ENCODE measurements around the gene PLCH2. TPM values are rescaled to one million over a fixed set of nuclear protein-coding genes. Genes with fewer than 3 reads are reported as not detected.
A peak's percentile ranks its signal among the peaks of the same experiment; 100 is the strongest.

PLCH2 gene
- total RNA-seq, 2 donors from 2014 or later: 13.9 to 26.3 TPM

DNA sequence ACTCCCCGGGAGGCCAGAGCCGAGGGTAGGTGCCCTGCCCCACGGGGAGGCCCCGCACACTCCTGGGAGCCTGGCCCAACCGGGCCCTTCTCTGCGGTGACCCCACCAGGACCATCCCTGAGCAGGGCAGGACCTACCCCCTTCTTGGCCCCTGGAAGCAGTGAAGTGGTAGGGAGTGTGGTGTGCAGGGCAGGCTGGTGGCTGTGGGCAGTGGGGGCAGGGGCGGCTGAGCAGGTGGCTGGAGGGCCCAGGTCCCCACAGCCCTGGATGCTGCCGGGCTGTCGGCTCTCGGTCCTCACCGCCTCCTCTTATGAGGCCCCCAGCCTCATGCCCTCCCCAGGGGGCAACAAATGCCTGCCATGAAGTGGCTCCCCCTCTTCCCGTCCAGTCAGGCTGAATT is 19.5 kb downstream of the PLCH2 start:
- H3K4me1 Mint-ChIP-seq (ENCODE audit: low read depth): peaks cover 20% of the 10 kb centered on the region
- no peak overlapping the region for H3K4me3 Mint-ChIP-seq
- ATAC-seq (replicated peaks in 1 of 2) (no peak), DNase-seq (no peak)
- H3K9me3 Mint-ChIP-seq: no peaks in the 10 kb centered on the region
- no peaks in the 10 kb centered on the region for H3K27me3 Mint-ChIP-seq (ENCODE audit: low read depth)
- no peak overlapping the region for H3K27ac Mint-ChIP-seq
- H3K36me3 Mint-ChIP-seq (ENCODE audit: insufficient read depth in 2 of 2): no peaks in the 10 kb centered on the region

GRCh38 chr1:2496087-2496622 is 20.1 kb downstream of the PLCH2 start:
- ATAC-seq (replicated peaks in 1 of 2): peak; percentile 10 to 31
- H3K27ac Mint-ChIP-seq: peak overlapping the region; percentile 38

GRCh38 chr1:2496746-2497145 is 20.7 kb downstream of the PLCH2 start:
- H3K27me3 Mint-ChIP-seq (ENCODE audit: low read depth): no peaks in the 10 kb centered on the region
- no peaks in the 10 kb centered on the region for H3K36me3 Mint-ChIP-seq (ENCODE audit: insufficient read depth in 2 of 2)
- H3K4me1 Mint-ChIP-seq (ENCODE audit: low read depth): peaks cover 21% of the 10 kb centered on the region
- H3K27ac Mint-ChIP-seq: no peak overlapping the region
- no peak overlapping the region for H3K4me3 Mint-ChIP-seq
- DNase-seq (no peak), ATAC-seq (replicated peaks in 1 of 2) (no peak)
- H3K9me3 Mint-ChIP-seq: no peaks in the 10 kb centered on the region

More at GRCh38 chr1:2496087-2496622, 20.1 kb downstream of the PLCH2 start:
- Mint-ChIP-seq H3K36me3 (ENCODE audit: insufficient read depth in 2 of 2) (no peaks in the 10 kb centered on the region), H3K9me3 (no peaks in the 10 kb centered on the region), H3K4me3 (no peak overlapping the region), H3K4me1 (ENCODE audit: low read depth) (peaks cover 21% of the 10 kb centered on the region), H3K27me3 (ENCODE audit: low read depth) (no peaks in the 10 kb centered on the region)
- DNase-seq: peak in 1 of 2 donors; percentile 20

GRCh38 chr1:2497891-2498290 is 21.8 kb downstream of the PLCH2 start:
- H3K9me3 Mint-ChIP-seq: no peaks in the 10 kb centered on the region
- H3K27me3 Mint-ChIP-seq (ENCODE audit: low read depth): no peaks in the 10 kb centered on the region
- H3K4me3 Mint-ChIP-seq: no peak overlapping the region
- DNase-seq (no peak), ATAC-seq (replicated peaks in 1 of 2) (no peak)
- no peak overlapping the region for H3K27ac Mint-ChIP-seq
- H3K36me3 Mint-ChIP-seq (ENCODE audit: insufficient read depth in 2 of 2): no peaks in the 10 kb centered on the region
- H3K4me1 Mint-ChIP-seq (ENCODE audit: low read depth): peaks cover 21% of the 10 kb centered on the region

- Mint-ChIP-seq H3K27me3 (ENCODE audit: low read depth) (no peaks in the 10 kb centered on the region), H3K36me3 (ENCODE audit: insufficient read depth in 2 of 2) (no peaks in the 10 kb centered on the region), H3K4me1 (ENCODE audit: low read depth) (peaks cover 16% of the 10 kb centered on the region), H3K4me3 (no peak overlapping the region), H3K9me3 (no peaks in the 10 kb centered on the region), H3K27ac (no peak overlapping the region)
- ATAC-seq (replicated peaks in 1 of 2) (no peak), DNase-seq (no peak)
These were observed 22.6 kb downstream of the PLCH2 start for GRCh38 chr1:2498648-2499047.

DNA sequence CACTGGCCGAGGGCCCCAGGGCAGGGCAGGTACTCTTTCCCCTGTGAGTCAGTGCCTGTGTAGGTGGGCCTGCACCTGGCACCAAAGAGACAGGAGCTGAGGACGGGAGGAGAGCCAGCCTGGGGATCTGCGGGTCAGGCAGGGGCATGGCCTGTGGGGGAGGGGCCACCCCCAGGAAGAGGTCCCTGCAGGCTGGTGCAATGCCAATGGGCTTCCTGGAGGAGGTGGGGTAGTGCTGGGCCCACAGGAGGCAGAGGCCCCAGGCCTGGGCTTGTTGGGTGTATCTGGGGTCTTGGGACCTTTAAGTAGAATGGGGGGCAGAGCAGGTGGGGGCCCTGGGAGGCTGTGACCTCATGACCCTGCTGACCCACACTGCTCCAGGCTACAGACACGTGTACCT is 23.2 kb downstream of the PLCH2 start:
- Mint-ChIP-seq H3K4me1 (ENCODE audit: low read depth) (peaks cover 10% of the 10 kb centered on the region), H3K9me3 (no peaks in the 10 kb centered on the region), H3K27me3 (ENCODE audit: low read depth) (no peaks in the 10 kb centered on the region), H3K4me3 (no peak overlapping the region), H3K36me3 (ENCODE audit: insufficient read depth in 2 of 2) (no peaks in the 10 kb centered on the region), H3K27ac (peak overlapping the region; percentile 24)
- ATAC-seq (replicated peaks in 1 of 2): no peak
- DNase-seq: no peak

- Mint-ChIP-seq H3K4me1 (ENCODE audit: low read depth) (peaks cover 9% of the 10 kb centered on the region), H3K36me3 (ENCODE audit: insufficient read depth in 2 of 2) (no peaks in the 10 kb centered on the region), H3K9me3 (no peaks in the 10 kb centered on the region), H3K27me3 (ENCODE audit: low read depth) (no peaks in the 10 kb centered on the region), H3K4me3 (peak overlapping the region; percentile 32 to 55), H3K27ac (peak overlapping the region; percentile 85)
- ATAC-seq (replicated peaks in 1 of 2) (peak; percentile 14 to 51), DNase-seq (peak; percentile 23 to 35)
These were observed 24.0 kb downstream of the PLCH2 start for GRCh38 chr1:2499986-2500596.

DNA sequence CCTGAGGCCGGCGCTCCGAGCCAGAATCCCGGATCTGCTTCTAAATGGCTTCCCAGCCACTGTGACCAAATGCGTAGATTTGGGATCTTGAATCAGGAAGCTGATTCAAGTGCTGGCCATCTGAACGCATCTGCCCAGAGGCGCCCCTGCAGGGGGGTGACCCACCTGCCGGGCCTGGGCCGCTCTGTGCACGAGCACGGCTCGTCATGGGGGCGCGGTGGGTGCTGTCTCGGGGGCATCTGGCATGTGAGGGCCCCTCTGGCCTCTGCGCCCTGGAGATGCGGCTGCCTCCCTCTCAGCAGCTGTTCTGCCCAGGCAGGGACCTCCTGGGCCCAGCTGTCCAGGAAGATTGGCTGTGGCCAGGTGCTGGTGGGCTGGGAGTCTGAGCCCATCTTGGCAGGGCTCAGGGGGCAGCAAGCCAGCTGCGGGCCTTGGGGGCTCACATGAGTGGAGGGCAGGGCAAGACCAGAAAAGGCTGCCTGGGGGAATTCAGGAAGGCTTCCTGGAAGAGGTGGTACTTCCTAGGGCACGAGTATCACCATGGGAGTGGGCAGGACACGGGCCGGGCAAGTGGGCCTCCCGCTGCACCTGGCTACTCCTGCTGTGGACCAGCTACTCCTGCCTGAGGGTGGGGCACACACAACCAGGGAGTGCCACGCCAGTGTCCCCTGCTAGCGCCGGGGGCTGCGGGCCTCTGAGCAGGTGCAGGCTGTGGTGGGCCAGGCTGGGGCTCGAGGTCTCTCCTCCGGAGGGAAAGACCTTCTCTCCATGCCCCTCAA is 25.1 kb downstream of the PLCH2 start:
- H3K27ac Mint-ChIP-seq: no peak overlapping the region
- H3K27me3 Mint-ChIP-seq (ENCODE audit: low read depth): no peaks in the 10 kb centered on the region
- peaks cover 9% of the 10 kb centered on the region for H3K4me1 Mint-ChIP-seq (ENCODE audit: low read depth)
- H3K36me3 Mint-ChIP-seq (ENCODE audit: insufficient read depth in 2 of 2): no peaks in the 10 kb centered on the region
- no peak for ATAC-seq (replicated peaks in 1 of 2)
- no peaks in the 10 kb centered on the region for H3K9me3 Mint-ChIP-seq
- no peak overlapping the region for H3K4me3 Mint-ChIP-seq
- DNase-seq: no peak

GRCh38 chr1:2501820-2502119 is 25.7 kb downstream of the PLCH2 start:
- ATAC-seq (replicated peaks in 1 of 2) (peak in 1 of 2 donors; percentile 2), DNase-seq (no peak)
- no peaks in the 10 kb centered on the region for H3K9me3 Mint-ChIP-seq
- no peak overlapping the region for H3K4me3 Mint-ChIP-seq
- H3K27me3 Mint-ChIP-seq (ENCODE audit: low read depth): no peaks in the 10 kb centered on the region
- peaks cover 9% of the 10 kb centered on the region for H3K4me1 Mint-ChIP-seq (ENCODE audit: low read depth)
- H3K36me3 Mint-ChIP-seq (ENCODE audit: insufficient read depth in 2 of 2): no peaks in the 10 kb centered on the region
- H3K27ac Mint-ChIP-seq: no peak overlapping the region

- no peak overlapping the region for H3K4me3 Mint-ChIP-seq
These were observed 26.1 kb downstream of the PLCH2 start for GRCh38 chr1:2502210-2502609.

GRCh38 chr1:2502661-2503553 is 26.8 kb downstream of the PLCH2 start:
- ATAC-seq (replicated peaks in 1 of 2): no peak
- no peaks in the 10 kb centered on the region for H3K36me3 Mint-ChIP-seq (ENCODE audit: insufficient read depth in 2 of 2)

More at GRCh38 chr1:2502210-2502609, 26.1 kb downstream of the PLCH2 start:
- no peak overlapping the region for H3K27ac Mint-ChIP-seq
- H3K4me1 Mint-ChIP-seq (ENCODE audit: low read depth): peaks cover 9% of the 10 kb centered on the region
- ATAC-seq (replicated peaks in 1 of 2): no peak
- H3K36me3 Mint-ChIP-seq (ENCODE audit: insufficient read depth in 2 of 2): no peaks in the 10 kb centered on the region
- no peak for DNase-seq
- H3K9me3 Mint-ChIP-seq: no peaks in the 10 kb centered on the region
- no peaks in the 10 kb centered on the region for H3K27me3 Mint-ChIP-seq (ENCODE audit: low read depth)

DNA sequence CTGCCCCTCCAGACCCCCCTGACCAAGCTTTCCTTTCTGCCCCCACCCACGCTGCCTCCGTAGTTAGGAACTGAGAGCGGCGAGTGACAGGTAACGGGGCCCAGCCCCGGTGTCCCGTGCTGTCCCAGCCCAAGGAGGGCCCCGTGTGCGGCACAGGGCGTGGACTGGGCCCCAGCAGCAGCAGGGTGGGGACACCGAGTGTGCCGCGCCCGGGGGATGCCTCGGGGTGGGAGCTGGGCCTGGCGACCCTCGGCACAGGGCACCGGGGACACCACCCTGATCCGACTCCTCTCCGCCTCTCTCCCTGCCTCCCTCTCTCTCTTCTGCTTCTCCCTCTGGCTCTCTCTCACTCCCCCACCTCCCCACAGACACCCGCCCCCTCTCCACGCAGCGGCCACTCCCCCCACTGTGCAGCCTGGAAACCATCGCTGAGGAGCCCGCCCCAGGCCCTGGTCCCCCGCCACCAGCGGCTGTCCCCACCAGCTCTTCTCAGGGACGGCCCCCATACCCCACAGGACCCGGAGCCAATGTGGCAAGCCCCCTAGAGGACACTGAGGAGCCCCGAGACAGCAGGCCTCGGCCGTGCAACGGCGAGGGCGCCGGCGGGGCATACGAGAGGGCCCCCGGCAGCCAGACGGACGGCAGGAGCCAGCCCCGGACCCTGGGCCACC is 27.6 kb downstream of the PLCH2 start:
- no peaks in the 10 kb centered on the region for H3K36me3 Mint-ChIP-seq (ENCODE audit: insufficient read depth in 2 of 2)
- H3K4me1 Mint-ChIP-seq (ENCODE audit: low read depth): peaks cover 9% of the 10 kb centered on the region
- H3K27me3 Mint-ChIP-seq (ENCODE audit: low read depth): no peaks in the 10 kb centered on the region
- no peak overlapping the region for H3K4me3 Mint-ChIP-seq
- H3K9me3 Mint-ChIP-seq: no peaks in the 10 kb centered on the region
- ATAC-seq (replicated peaks in 1 of 2) (no peak), DNase-seq (no peak)
- no peak overlapping the region for H3K27ac Mint-ChIP-seq

More at GRCh38 chr1:2502661-2503553, 26.8 kb downstream of the PLCH2 start:
- Mint-ChIP-seq H3K27ac (no peak overlapping the region), H3K9me3 (no peaks in the 10 kb centered on the region), H3K4me1 (ENCODE audit: low read depth) (peaks cover 9% of the 10 kb centered on the region), H3K4me3 (no peak overlapping the region), H3K27me3 (ENCODE audit: low read depth) (no peaks in the 10 kb centered on the region)
- no peak for DNase-seq
